ENCODE data around the gene SKI. TPM values are rescaled to one million over a fixed set of nuclear protein-coding genes. Genes with fewer than 3 reads are reported as not detected.
"Not testable (repeated sequence)": the region's sequence is repeated elsewhere in the genome, so short reads cannot be mapped to it uniquely, and the experiment has no call there.

SKI gene
- polyA plus RNA-seq, 3 donors: 9.5 to 69.2 (median 36.3) TPM

DNA sequence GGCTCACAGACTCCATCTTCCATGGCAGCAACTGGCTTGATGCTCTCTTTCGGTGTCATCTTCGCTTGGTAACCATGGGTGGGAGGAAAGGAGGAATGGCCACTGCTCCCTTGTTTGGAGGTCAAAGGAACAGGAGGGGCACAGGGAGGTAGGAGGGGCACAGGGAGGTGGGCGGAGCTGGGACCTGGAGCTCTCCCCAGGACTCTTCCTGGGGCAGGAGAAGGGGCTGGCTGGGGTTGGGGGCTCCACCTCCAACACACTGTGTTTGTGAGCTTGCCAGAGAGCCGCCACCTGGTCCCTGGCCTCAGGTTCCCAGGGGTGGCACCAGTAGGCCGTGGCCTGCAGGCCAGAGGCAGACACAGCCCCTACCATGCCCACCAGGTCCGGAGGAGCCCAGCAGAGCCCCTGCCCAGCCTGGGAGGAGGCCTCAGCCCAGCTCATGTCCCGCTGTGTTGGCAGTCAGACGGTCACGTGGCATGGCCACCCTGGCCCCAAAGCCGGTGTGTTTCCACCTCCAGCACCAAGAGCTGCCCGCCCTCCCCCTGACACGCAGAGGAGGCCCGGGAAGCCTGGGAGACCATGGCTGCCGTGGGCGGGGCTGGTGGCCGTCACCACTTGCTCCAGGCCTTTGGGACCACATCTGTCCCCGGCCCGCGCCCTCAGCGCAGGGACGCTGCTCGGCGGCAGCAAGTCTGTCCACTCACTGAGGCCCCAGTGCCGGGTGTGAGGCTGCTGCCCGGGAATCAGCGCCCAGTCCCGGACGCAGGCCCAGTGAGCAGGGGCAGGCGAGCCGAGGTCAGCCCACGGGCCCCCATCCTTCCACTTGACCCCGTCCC lies 89.3 kb downstream of the SKI start:
- WGBS, 3 donors: 84 to 88% (median 87%) methylated on average over 26 to 32 of the region's 32 CpGs
- H3K27ac ChIP-seq (ENCODE audit: low read depth, low read length): no peak overlapping the region

DNA sequence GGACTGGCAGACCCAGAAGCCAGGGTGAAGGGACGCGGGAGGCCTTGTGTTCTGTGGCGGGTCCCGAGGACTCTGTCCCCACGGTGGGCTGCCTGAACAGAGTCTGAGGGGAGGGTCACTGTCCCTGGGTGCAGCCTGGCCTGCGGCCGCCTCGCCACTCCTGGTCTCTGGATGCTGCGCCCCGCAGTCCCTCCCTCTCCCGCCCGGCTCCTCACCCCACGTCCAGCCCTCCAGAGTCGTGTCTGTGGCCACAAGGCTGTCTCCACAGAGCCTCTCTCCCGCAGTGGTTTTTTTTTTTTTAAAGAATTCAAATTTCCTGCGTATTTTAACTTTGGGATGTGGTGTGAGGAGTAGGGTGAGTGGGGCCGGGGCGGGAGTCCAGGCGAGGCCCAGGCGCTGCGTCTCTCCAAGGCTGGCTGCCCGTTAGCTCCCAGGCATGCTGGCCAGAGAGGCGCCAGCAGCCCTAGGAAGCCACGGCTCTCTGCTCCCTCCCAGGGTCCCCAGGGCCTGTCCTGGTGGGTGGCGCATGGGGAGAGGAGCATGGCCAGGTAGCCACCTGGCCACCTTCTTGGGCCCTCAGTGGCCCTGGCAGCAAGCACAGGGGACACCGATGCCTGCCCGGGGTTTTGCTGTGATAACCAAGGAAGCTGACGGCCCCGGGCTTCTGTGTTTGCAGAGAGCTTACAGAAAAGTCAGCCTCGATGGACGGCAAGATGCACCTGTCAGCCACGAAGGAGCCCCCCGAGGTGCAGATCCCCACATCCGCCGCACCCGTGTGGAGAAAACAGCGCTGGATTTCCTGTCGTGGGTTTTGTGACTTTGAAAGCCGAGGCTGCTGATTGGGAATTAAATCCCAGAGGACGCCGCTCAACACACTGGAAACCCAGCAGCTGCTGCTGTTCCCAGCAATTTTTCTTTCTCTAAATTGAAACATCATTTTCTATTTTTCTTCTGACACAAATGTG lies 90.5 kb downstream of the SKI start:
- 54 to 81% (median 72%) methylated on average over 40 to 41 of the region's 41 CpGs for WGBS, 3 donors
- no peak overlapping the region for H3K27ac ChIP-seq (ENCODE audit: low read depth, low read length)

DNA sequence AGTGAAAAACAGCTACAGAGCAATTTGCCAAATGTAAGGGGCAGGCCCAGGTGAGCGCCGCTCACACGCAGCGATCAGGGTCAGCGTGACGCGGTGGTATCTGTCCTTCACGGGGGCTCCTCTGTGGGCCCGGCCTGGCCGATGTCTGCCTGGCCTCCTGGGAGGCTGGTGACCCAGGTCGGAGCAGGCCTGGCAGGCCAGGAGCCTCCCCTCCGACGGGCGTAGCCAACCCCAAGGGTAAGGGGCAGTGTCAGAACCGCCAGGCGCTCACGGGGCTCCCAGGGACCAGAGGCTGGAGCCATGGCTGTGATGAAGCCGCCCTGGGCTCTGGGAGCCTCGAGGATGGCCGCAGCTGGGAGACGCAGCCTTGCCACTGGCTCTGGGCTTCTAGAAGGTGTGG lies 91.2 kb downstream of the SKI start:
- H3K27ac ChIP-seq (ENCODE audit: low read depth, low read length): no peak overlapping the region
- 68 to 87% (median 76%) methylated on average over 21 of the region's 21 CpGs for WGBS, 3 donors

DNA sequence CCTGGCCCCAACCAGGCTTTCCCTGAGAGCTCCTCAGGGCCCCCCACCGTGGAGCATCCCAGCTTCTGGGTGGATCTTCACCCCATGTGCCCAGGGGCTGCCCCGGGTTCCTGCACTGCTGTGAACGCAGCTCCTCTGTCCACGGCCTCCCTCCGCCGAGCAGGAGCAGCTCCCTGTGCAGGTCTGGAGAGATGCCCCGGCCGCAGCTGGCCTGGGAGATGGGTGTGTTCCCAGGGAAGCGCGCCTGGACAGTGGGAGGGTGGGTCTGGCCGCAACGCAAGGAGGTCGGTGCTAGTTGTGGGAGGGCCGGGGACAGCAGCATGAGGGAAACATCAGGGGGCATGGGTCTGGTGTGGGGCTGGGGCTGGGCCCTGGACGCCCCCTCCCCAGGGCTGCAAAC lies 91.9 kb downstream of the SKI start:
- 62 to 70% (median 69%) methylated on average over 12 to 15 of the region's 15 CpGs for WGBS, 3 donors
- no peak overlapping the region for H3K27ac ChIP-seq (ENCODE audit: low read depth, low read length)

DNA sequence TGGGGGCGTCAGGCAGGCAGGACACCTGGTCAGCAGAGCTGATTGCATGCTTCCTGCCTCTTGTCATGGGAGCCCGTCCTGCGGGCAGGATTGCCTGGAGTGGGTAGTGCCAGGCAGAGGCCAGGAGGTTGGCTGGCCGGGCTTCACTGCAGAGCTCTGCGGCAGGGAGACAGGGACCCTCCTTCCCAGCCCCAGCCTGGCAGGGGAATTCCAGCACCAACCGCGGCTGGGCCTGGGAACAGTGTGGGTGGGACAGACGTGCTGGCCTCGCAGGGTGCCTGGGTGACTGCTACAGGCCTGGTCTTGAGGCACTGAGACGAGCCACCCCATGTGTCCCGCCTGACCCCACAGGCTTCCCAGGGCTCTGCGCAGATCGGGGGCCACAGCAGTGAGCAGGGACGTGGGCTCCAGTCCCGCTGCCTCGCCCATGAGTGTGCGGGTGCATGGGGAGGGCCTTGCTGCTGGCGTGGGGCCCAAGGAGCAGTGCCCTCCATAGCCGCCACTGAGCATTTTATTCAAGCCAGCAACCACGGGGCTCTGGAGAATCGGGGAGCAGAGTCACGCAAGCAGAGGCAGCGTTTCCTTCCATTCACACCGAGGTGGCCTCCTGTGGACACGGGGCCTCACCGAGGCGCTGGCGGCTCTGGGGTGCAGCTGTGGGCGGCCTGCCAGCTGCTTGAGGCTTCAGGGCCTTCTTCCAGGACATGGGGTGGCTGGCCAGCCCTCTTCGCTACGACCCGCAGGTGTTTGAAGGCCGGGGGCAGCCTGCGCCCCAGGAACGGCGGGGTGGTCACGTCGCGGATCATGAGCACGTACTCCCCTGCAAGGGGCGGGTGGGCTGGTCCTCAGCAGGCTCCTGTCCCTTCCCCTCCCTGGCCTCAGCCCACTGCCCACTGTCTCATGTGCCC lies 92.9 kb downstream of the SKI start:
- peak overlapping the region; percentile 68 for H3K27ac ChIP-seq (ENCODE audit: low read depth, low read length)
- 65 to 82% (median 72%) methylated on average over 35 to 41 of the region's 41 CpGs for WGBS, 3 donors

DNA sequence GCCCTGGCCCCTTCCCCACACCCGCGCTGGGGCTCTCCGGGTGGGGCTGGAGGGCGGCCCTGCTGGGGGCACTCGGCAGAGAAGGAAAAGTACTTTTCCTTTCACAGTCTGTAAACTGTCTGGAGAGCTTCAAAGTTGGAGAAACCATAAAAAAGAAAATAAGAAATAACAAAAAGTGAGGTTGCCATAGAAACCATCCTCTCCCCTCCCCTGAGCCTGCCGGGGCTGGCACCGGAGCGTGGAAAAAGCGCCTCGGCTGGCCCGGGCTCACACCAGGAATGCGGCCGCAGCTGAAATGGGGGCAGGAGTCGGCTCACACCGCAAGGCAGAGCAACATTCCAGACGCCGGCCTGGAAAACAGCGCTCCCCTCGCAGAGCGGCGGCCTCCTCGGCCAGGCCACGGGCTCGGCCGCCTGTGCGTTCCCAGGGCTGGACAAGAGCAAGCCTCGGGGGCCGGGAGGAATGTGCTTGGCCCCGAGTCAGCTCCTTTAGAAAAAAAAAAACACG lies 94.0 kb downstream of the SKI start:
- 14 to 27% (median 18%) methylated on average over 30 of the region's 30 CpGs for WGBS, 3 donors

DNA sequence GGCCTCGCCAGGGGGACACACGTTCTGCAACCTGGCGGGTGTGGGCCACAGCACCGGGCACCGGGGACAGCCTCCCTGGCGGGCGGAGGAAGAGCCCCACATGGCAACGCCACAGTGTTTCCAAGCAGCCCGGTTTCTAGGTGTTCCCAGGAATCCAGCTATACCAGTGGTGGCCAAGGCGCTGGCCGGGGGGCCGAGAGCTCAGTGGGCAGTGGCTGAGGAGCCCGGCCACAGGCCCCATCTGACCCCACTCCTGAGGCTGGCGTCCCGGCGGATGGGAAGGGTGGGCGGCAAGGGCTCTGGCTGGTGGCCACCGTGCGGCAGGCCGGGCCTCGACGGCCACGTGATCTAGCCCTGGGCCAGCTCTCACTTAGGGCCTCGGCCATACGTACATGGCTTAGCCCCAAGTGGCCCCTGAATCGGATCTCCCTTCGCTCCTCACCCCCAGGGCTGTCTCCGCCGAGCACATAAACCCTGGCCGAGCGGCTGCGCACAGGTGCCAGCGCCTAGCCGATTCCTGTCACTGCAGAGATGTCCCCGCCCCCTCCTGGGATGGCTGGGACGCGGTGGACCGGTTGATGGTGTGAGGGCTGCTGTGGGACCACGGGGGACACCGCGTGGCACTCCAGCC lies 94.6 kb downstream of the SKI start:
- 59 to 70% (median 66%) methylated on average over 36 to 41 of the region's 41 CpGs for WGBS, 3 donors
- peak overlapping the region; percentile 38 for H3K27ac ChIP-seq (ENCODE audit: low read depth, low read length)

More for the DNA sequence above, 94.0 kb downstream of the SKI start:
- peak overlapping the region; percentile 68 for H3K27ac ChIP-seq (ENCODE audit: low read depth, low read length)

DNA sequence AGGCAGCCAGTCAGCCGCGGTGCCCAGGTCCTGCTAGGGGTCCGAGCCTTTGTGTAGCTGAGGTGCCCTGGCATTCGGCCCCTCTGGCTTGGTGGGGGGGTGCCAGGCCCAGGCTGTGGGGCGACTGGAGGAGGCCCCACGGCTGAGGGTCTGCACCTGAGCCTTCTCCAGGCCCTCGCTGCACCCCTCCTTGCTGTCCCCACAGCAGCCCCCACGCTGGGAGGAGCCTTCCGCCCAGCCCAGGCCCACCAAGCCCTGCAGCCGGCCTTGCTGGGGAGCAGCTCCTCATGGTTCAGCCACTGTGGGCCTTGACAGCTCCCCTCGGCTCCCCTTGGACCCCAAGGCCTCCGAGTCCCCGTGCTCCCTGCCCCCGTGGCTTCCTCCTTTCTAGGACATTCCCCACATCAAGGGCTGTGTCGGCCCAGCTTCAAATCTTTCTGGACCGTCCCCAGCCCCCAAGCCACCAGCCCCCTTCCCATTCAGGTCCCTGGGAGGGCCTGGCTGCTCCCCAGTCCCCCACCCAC lies 95.4 kb downstream of the SKI start:
- no peak overlapping the region for H3K27ac ChIP-seq (ENCODE audit: low read depth, low read length)
- 87 to 93% (median 90%) methylated on average over 14 to 16 of the region's 16 CpGs for WGBS, 3 donors

DNA sequence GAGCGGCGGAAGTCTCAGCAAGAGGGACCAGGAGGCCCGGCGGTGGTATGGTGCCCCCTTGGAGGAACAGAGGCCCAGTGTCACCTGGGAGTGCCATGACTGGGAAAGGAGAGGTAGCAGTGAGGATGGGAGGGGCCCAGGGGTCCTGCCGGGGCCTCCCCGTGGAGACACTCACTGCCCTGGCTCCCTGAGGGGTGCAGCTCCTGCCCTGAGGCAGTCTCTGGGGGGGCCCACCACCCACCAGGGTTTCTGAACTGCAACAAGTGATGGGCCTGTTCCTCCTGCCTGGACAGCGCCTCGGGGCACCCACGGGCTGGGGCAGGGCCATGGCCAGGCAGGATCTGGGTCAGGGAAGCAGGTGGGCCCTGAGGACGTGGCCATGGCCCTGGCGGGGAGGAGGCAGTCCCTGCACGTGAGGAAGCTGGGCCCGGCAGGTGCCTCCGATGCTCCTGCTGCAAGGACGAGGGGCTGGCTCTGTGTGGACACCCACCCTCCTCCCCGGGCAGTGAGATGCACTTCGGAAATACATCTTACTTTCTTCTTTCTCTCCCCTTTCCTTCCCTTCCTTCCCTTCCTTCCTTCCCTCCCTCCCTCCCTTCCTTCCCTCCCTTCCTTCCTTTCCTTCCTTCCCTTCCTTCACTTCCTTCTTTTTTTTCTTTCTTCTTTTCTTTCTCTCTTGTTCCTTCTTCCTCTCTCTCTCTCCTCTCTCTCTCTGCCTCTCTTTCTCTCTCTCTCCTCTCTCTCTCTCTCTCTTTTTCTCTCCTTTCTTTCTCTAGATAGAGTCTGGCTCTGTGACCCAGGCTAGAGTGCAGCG lies 96.6 kb downstream of the SKI start:
- 86 to 92% (median 88%) methylated on average over 17 to 18 of the region's 18 CpGs for WGBS, 3 donors
- H3K27ac ChIP-seq (ENCODE audit: low read depth, low read length): no peak overlapping the region

DNA sequence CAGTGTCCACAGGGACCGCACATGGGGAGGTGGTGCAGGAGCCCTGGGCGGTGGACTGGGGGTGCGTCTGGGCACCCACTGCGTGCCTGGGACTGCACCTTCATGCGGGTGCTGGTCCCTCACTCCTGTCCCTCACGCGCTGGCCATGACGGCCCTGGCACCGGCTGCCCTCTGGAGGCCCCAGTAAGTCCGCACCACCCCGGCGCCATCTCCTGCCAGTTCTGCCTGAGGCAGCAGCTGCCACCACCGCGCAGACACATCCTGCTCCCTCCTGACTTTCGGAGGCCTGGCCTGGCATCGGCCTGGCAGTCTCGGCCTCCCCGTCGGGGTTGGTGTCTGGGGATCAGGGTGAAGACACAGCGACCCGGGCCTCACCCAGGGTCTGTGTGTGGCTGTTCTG lies 98.4 kb downstream of the SKI start:
- H3K27ac ChIP-seq (ENCODE audit: low read depth, low read length): no peak overlapping the region
- WGBS, 3 donors: 85 to 91% (median 89%) methylated on average over 20 to 21 of the region's 21 CpGs

DNA sequence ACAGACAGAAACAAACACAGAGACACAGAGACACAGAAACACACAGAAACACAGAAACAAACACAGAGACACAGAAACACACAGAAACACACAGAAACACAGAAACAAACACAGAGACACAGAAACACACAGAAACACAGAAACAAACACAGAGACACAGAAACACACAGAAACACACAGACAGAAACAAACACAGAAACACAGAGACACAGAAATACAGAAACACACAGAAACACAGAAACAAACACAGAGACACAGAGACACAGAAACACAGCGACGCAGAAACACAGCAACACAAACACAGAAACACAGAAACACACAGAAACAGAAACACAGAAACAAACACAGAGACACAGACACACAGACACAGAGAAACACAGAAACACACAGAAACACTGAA lies 99.0 kb downstream of the SKI start:
- 95 to 100% (median 98%) methylated on average over 2 of the region's 2 CpGs for WGBS, 3 donors
- H3K27ac ChIP-seq (ENCODE audit: low read depth, low read length): not testable (repeated sequence)

DNA sequence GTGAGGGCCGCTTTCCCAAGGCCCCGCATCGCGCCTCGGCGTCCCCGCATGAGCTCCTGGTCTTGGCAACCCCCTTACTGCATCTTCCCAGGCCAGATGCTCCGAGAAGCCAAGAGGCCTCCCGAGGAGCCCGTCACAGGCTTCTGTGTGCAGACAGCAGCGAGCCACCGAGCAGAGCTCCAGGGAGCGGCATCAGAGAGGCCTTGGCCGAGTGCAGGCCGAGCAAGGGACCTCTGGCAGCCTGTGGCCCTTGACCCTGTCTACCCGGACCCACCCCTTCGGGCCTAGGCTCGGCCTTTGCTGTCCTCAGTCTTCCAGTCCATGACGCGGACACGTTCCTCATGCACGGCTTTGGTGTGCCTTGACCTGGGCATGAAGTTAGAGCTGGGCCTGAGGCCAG lies 99.7 kb downstream of the SKI start:
- 90 to 94% (median 91%) methylated on average over 22 of the region's 22 CpGs for WGBS, 3 donors
- no peak overlapping the region for H3K27ac ChIP-seq (ENCODE audit: low read depth, low read length)

DNA sequence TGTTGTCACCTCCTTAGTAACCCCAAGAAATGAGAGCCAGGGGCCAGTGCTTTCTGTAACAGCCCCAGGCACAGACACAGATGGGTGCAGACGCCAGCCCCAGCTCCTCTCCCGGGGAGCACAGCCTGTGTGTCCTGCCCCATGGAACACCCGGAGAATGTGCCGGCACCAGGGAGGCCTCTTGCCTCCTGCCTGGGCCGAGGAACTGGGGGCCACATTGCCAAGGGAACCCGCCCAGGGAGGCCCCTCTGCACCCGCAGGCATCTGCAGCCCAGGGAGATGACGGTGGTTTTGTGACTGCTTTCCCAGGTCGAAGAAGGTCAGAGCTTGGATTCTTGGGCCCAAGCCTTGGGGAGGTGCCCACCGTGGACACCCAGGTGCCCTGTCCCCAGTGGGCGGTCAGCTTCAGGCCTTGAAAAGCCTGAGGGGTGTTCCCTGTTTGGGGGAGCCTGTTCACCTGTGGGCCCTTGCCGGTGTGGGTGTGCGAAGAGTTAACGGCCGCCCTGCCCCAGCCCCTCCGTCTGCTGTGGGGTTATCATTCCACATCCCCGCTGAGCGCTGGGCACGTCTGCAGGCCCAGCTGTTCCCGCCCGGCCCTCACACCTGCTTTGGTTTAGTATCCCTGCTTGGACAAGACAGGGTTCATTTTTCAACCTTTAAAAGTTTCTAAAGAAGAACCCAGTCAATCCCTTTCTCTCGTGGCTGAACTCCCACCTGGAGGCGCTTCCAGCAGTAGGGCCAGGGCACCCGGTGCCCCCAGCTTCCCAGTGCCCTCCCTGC lies 100.7 kb downstream of the SKI start:
- no peak overlapping the region for H3K27ac ChIP-seq (ENCODE audit: low read depth, low read length)
- WGBS, 3 donors: 84 to 89% (median 87%) methylated on average over 24 of the region's 24 CpGs

DNA sequence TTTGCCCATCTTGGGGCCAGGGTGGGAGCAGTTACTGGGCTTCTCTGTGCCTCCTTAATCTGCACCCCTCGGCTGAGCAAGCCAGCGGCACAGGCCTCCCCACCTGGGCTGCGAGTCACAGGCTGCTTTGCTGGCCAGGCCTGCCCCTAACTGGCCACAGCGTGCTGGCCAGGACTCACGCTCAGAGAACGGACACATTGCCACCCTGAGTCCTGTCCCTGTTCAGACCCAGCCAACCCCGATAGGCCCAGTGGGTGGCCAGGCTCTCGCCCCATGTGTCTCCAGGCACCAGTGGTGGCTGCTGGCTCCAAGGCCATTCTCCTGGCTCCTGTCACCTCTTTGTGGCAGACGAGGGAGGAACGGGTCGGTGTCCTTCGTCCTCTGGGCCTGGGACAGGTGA lies 101.9 kb downstream of the SKI start:
- WGBS, 3 donors: 74 to 89% (median 84%) methylated on average over 12 of the region's 12 CpGs
- no peak overlapping the region for H3K27ac ChIP-seq (ENCODE audit: low read depth, low read length)

DNA sequence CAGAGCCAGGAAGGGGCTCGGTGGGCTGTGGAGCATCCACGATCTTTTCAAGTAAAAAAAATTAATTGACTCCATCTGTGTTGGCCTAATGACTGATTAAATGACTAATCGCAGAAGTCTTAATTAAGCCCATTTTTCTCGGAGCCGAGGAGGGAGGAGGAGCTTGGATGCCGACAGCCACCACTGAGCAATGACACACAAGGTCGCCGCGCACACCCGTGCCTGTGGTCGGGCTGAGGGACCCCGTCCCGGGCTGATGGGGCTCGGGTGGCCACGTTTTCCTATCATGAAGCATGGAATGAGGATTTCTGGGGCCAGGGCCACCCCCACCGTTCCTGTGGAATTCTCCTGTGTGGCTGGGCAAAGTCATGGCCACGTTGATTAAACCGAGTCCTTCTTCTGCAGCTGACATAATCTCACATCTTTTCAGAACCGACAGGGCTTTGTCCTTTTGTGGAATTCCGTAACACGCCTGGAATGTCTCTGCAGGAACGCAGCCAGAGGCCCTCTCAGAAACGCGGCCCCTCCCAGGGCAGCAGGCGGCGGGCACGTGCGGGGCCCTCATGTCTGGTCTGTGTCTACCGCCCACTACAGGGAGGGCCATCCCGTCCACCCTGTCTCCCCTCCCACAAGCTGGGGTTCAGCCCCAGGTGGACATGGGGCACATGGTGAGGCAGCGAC lies 102.5 kb downstream of the SKI start:
- no peak overlapping the region for H3K27ac ChIP-seq (ENCODE audit: low read depth, low read length)
- 45 to 60% (median 50%) methylated on average over 31 of the region's 31 CpGs for WGBS, 3 donors

DNA sequence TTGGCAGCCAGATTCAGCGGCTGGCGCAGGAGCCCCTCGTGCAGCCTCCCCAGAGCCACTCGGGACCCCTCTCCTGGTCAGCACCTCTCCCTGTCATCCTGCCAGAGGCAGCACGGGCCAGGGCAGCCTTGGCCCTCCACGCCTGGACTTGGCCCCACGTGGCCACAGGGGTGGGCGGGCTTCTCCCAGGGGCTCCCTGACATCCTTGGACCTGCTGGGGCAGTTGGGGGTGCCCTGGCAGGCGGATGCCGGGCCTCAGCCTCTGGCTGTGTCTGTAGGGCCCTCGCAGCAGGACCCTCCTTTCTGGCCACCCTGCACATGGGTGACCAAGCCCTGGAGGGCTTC lies 103.1 kb downstream of the SKI start:
- WGBS, 3 donors: 60 to 73% (median 68%) methylated on average over 10 to 11 of the region's 11 CpGs
- no peak overlapping the region for H3K27ac ChIP-seq (ENCODE audit: low read depth, low read length)
